Activated CD8-positive, alpha-beta memory T cell treated with anti-CD3 and anti-CD28 coated beads, Interleukin-2, amount 50 U/mL, for 24 hours (primary cell): ENCODE results near the gene SH3BP5L.
A peak's percentile ranks its signal among the peaks of the same experiment; 100 is the strongest.
"Not testable (repeated sequence)": the region's sequence is repeated elsewhere in the genome, so short reads cannot be mapped to it uniquely, and the experiment has no call there.

Experiments
- DNase-seq: peaks from one replicate; pipeline ENCODE4 v3.0.0-alpha.2; 2020; ENCODE audit errors: extremely low read depth

Gene SH3BP5L

DNA sequence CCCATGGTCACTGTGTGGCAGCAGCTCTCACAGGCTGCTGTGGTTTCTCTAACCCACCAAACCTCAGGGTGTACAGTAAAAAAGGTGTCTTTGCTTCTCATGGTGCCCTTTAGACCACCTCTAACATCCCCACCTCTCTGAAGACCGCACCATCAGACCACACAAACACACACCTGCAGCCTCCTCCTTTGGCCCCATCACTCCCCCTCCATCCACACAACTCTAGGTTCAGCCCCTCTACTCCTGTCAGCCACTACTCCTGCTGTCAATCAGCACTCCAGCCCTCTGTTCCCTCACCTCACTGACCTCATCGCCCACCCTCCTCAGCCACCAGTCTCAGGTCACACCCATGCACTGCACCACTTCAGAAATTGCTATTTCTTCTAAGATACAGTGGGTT, 25.7 kb upstream of the SH3BP5L start:
- no peak for DNase-seq

DNA sequence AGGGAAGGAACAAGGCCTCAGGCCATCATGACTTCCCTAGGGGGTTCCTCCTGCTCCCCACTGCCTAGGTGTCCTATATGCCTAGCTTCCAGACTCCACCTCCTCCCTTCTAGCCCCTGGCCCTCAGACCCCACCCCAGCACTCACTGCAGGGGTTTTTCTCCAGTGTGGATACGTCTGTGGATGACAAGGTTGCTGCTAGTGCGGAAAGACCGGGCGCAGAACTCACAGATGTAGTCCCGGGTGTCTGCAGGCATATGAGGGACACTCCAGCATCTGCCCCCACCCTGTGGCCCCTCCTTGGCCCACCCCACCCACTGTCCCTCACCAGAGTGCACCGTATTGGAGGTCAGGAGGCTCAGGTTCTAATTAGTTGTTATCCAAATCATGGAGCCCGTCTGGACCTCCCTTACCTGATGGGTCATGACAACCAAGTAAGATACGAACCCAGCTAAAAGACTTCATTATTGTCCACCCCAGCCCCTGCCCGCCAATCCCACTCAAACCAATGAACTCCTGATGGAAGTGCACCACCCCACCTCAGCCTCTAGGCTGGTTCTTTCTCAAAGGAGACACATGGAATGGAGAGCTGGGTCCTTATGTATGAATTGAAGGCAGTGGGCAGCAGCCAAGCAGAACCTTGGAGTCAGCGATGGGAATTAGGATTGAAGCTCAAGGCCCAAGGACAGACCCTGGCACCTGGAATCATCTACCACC, 25.0 kb upstream of the SH3BP5L start:
- DNase-seq = no peak

GRCh38 chr1:248850124-248850523, 24.4 kb upstream of the SH3BP5L start:
- DNase-seq = no peak

- DNase-seq = no peak
Observed at GRCh38 chr1:248849637-248850036, 23.9 kb upstream of the SH3BP5L start.

GRCh38 chr1:248849152-248849551, 23.4 kb upstream of the SH3BP5L start:
- DNase-seq = no peak

GRCh38 chr1:248848602-248849001, 22.9 kb upstream of the SH3BP5L start:
- DNase-seq = no peak

DNA sequence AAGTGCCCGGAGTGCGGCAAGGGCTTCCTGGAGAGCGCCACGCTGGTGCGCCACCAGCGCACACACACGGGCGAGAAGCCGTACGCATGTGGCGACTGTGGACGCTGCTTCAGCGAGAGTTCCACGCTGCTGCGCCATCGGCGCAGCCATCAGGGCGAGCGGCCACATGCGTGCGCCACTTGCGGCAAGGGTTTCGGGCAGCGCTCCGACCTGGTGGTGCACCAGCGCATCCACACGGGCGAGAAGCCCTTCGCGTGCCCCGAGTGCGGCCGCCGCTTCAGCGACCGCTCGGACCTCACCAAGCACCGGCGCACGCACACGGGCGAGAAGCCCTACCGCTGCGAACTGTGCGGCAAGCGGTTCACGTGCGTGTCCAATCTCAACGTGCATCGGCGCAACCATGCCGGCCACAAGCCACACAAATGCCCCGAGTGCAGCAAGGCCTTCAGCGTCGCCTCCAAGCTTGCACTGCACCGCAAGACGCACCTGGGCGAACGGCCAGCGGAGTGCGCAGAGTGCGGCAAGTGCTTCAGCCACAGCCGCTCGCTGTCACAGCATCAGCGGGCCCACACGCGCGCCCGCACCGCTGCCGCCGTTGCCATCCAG, 22.3 kb upstream of the SH3BP5L start:
- DNase-seq = no peak

DNA sequence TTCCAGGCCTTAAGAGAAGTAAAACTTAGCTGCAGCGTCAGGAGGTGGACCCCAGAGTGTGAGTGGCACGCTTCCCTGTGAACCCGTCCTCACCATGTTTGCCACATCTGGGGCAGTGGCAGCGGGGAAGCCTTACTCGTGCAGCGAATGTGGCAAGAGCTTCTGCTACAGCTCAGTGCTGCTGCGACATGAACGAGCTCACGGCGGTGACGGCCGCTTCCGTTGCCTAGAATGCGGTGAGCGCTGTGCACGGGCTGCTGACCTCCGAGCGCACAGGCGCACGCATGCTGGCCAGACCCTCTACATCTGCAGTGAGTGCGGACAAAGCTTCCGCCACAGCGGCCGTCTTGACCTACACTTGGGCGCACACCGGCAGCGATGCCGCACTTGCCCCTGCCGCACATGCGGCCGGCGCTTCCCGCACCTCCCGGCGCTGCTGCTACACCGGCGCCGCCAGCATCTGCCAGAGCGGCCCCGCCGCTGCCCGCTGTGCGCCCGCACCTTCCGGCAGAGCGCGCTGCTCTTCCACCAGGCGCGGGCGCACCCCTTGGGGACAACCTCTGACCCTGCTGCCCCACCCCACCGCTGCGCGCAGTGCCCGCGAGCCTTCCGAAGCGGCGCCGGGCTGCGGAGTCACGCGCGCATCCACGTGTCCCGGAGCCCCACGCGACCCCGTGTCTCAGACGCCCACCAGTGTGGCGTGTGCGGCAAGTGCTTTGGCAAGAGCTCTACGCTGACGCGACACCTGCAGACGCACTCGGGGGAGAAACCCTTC, 21.7 kb upstream of the SH3BP5L start:
- no peak for DNase-seq

DNA sequence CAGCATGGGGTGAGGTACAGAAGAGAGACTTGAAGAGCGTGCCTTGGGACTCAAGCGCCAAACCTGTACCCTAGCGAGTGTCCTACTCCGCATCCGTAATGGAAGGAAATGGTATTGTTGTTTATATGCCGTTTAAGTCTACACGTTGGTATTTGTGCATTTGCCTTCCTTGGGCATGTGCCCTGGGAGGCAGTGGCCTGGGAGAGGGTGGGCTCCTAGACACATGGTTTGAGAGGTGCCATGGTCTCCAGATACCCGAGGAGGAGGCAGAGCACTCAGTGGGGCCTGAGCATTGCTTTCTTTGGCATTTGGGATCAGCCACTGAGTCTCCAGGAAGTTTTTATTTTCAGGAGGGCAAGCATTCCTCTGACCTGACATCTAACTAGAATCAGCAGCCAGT, 18.8 kb upstream of the SH3BP5L start:
- DNase-seq = no peak

DNA sequence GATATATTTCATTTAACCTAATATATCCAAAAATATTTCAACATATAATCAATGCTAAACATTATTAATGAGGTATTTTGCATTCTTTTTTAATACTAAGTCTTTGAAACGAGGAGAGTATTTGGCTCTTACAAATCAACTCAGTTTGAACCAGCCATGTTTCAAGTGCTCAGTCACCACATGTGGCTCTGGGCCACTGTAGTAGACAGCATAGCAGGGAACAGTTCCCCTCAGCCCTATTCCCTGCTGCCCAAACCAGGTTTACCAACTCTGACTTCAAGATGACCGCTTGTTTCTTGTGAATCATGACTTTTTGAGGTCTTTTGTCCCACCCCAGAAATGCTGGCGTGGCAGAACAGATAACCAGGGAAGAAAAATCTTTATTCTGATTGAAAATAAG, 18.0 kb upstream of the SH3BP5L start:
- no peak for DNase-seq

DNA sequence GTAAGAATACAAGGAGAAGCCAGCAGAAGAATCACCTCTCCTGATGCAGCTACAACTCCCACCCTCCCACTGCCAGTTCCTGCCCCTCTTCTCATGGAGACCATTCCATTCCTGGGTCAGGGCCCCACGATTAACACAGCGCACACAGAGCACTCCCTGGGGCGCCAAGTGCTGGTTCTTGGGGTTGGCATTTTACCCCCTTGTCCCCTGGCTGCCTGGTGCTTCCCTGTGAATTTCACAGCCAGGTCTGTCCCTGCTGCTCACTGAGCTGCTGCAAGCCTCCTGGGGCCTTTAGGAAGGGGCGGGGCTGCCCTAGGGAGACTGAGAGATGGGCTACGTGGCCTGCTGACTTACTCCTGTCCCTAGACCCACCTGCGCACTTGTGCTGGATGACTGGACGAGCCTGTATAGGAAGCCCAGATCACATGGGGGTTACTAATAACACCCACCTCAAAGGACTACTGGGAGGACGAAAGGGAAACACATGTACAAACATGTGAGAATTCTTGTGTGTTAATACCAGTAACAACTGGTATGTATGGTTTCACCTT, 17.1 kb upstream of the SH3BP5L start:
- no peak for DNase-seq

GRCh38 chr1:248841702-248842395, 16.1 kb upstream of the SH3BP5L start:
- no peak for DNase-seq

DNA sequence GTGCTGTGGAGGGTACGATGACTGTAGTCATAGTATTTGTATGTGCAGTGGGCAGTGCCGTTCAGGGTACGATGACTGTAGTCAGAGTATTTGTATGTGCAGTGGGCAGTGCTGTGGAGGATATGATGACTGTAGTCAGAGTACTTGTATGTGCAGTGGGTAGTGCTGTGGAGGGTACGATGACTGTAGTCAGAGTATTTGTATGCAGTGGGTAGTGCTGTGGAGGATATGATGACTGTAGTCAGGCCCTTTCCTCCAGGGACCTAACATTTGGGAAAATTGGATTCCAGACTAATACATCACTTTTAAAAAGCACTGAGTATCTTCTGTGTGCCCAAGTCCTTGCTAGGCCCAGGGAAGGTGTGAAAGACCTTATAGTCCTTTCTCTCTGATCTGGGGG, 15.2 kb upstream of the SH3BP5L start:
- no peak for DNase-seq

- no peak for DNase-seq
Observed at GRCh38 chr1:248839168-248839555, 13.4 kb upstream of the SH3BP5L start.

DNA sequence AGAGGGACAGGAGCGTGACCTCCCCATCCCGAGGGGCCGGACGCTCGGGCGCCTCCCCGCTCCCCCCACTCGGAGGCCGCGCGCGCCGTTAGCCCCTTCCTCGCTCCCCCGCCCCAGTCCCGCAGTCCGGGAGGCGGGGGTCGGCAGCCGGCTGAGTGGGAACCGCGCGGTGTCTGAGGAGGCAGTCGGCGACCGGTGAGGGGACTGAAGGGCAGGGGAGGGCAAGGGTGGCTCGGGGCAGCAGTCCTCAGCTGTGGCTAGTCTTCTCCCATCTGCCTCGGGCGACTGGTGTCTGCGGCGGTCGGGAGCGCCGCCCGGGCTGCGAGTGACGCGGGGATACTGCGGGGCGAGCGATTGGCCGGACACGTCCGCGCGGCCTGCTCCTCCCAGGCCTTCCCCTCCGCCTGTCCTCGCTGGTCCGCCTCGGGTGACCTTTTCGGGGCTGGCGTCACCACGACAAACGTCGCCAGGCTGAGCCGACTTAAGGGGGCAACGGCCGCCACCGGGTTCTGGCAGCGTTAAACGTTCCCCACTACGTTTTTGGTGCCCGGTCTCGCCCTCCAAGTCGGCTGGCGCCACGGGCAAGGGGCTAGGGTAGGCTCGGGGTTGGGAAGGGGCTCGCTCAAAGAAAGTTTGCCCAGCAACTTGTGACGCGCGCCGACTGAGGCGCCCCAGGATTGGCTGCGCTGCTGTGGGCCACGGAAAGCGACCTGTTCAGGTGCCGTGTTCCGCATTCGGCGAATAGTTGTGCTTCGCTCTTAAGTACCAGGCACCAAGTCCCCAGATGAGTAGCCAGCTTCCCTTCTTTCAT, 12.8 kb upstream of the SH3BP5L start:
- no peak for DNase-seq

DNA sequence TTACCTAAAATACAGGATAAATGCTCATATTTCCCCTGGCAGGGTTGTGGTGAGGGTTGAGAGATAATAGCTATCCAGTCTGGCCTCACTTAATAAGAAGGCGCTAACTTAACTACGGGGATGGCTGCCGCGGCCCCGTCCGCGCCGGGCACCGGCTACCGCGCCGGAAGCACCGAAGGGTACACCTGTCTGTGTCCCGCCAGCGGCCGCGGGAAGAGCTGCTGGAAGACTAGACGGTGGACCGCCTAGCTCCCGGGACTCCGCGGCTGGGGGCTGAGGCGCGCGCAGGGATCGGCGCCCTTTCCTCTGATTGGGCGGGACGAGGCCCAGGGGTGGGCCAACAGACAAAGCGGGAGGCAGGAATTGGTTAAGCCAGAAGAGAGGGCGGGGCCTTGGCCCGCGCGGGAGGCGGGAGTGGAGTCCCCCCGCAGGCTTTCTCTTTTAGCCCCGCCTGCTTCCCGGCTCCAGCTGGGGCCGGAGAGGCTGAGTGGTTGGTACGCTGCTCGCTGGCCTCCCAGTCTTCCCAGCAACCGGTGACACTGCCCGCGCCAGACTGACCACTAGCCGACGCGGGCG, 12.2 kb upstream of the SH3BP5L start, which contains the start of gene ZNF672:
ZNF672 (plus strand) TSS at position 444 of the 576 bp plus-strand sequence. CDS start 9,051 bp downstream, outside the sequence.
- DNase-seq = peak; percentile 83

GRCh38 chr1:248837045-248837780, 11.5 kb upstream of the SH3BP5L start:
- DNase-seq = no peak

GRCh38 chr1:248834343-248834940, 8.7 kb upstream of the SH3BP5L start:
- no peak for DNase-seq

DNA sequence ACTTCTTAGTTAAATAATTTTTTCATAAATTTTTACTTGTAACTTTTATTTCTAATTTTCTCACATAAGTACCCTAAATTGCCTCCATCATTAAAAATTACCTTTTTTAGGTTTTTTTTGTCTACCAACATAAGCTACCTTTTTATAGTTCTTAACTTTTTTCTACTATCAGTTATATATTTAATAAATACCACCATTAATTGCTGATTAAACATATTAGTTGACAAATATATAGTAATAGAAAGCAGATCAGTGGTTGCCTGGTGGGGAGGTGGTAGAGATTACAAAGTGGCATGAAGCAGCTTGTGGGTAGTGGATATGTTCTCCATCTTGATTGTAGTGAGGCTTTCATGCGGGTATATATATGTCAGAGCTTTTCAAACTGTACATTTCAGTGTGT, 6.1 kb upstream of the SH3BP5L start:
- DNase-seq = no peak

DNA sequence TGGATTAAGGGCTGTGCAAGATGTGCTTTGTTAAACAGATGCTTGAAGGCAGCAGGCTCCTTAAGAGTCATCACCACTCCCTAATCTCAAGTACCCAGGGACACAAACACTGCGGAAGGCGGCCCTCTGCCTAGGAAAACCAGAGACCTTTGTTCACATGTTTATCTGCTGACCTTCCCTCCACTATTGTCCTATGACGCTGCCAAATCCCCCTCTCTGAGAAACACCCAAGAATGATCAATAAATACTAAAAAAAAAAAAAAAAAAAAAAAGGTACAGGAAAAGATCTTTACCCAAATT, 5.0 kb upstream of the SH3BP5L start:
- not testable (repeated sequence) for DNase-seq
